Fibroblast of upper back skin (primary cell): Measurements from ENCODE around the gene CSNK2A3.
"Not testable (repeated sequence)": the region's sequence is repeated elsewhere in the genome, so short reads cannot be mapped to it uniquely, and the experiment has no call there.

Experiments used
- DNase-seq: peaks from one replicate; pipeline ENCODE4 v3.0.0-alpha.2; 2013

CSNK2A3 gene

GRCh38 chr11:11352878-11353277, at the start of gene CSNK2A3:
CSNK2A3 (minus strand) TSS chr11:11353250; CDS start chr11:11353119, 131 bp downstream.
- not testable (repeated sequence) for DNase-seq

- DNase-seq = no peak
Measured at GRCh38 chr11:11401960-11402535, 49.0 kb upstream of the CSNK2A3 start.

GRCh38 chr11:11400635-11401232, 47.7 kb upstream of the CSNK2A3 start:
- DNase-seq = no peak

GRCh38 chr11:11400121-11400520, 47.1 kb upstream of the CSNK2A3 start:
- no peak for DNase-seq

- no peak for DNase-seq
Measured at GRCh38 chr11:11397781-11398180, 44.7 kb upstream of the CSNK2A3 start.

- DNase-seq = no peak
Measured at GRCh38 chr11:11397036-11397415, 44.0 kb upstream of the CSNK2A3 start.

- peak; percentile 80 for DNase-seq
Measured at GRCh38 chr11:11396301-11397035, 43.4 kb upstream of the CSNK2A3 start.

GRCh38 chr11:11395126-11395525, 42.1 kb upstream of the CSNK2A3 start:
- no peak for DNase-seq

GRCh38 chr11:11394241-11394640, 41.2 kb upstream of the CSNK2A3 start:
- DNase-seq = no peak

GRCh38 chr11:11391796-11392463, 38.9 kb upstream of the CSNK2A3 start:
- DNase-seq = peak; percentile 60

GRCh38 chr11:11391169-11391568, 38.1 kb upstream of the CSNK2A3 start:
- no peak for DNase-seq

GRCh38 chr11:11390068-11390771, 37.2 kb upstream of the CSNK2A3 start:
- no peak for DNase-seq

GRCh38 chr11:11389238-11389637, 36.2 kb upstream of the CSNK2A3 start:
- no peak for DNase-seq

GRCh38 chr11:11387622-11388305, 34.7 kb upstream of the CSNK2A3 start:
- no peak for DNase-seq

GRCh38 chr11:11387207-11387606, 34.2 kb upstream of the CSNK2A3 start:
- DNase-seq = no peak

GRCh38 chr11:11384829-11385228, 31.8 kb upstream of the CSNK2A3 start:
- DNase-seq = no peak

GRCh38 chr11:11383995-11384394, 30.9 kb upstream of the CSNK2A3 start:
- no peak for DNase-seq

- DNase-seq = no peak
Measured at GRCh38 chr11:11382858-11383532, 29.9 kb upstream of the CSNK2A3 start.

- no peak for DNase-seq
Measured at GRCh38 chr11:11381471-11382105, 28.5 kb upstream of the CSNK2A3 start.

- DNase-seq = no peak
Measured at GRCh38 chr11:11380883-11381282, 27.8 kb upstream of the CSNK2A3 start.

- DNase-seq = no peak
Measured at GRCh38 chr11:11380340-11380739, 27.3 kb upstream of the CSNK2A3 start.
